ENCODE results near the gene TCHH. TPM values are rescaled to one million over a fixed set of nuclear protein-coding genes. Genes with fewer than 3 reads are reported as not detected.

TCHH gene
- polyA plus RNA-seq, 3 donors, result 0.03 to 0.06 (median 0.03) TPM

GRCh38 chr1:152071123-152071522 lies 44.1 kb downstream of the TCHH start:
- DNase-seq (ENCODE audit: low read depth in 3 of 3, low spot score in 2 of 3), result no peak

- DNase-seq (ENCODE audit: low read depth in 3 of 3, low spot score in 2 of 3), result no peak
Measured at GRCh38 chr1:152067929-152068328, 47.3 kb downstream of the TCHH start.

GRCh38 chr1:152067150-152067549 lies 48.1 kb downstream of the TCHH start:
- DNase-seq (ENCODE audit: low read depth in 3 of 3, low spot score in 2 of 3), result no peak

- DNase-seq (ENCODE audit: low read depth in 3 of 3, low spot score in 2 of 3), result no peak
Measured at GRCh38 chr1:152061952-152062351, 53.3 kb downstream of the TCHH start.

Other genes starting within 250 kb of the TCHH start
- 10 to 100 TPM; 20.9 to 22.1 (median 21.8) TPM for gene THEM4, start 205.9 kb downstream of the TCHH start, polyA plus RNA-seq (ENCODE audit: insufficient read length in 3 of 3)
- 100 to 1,000 TPM; 227 to 239 (median 228) TPM for gene S100A10, start 121.6 kb downstream of the TCHH start, polyA plus RNA-seq (ENCODE audit: insufficient read length in 3 of 3)
- 100 to 1,000 TPM; 231 to 297 (median 273) TPM for gene S100A11, start 78.4 kb downstream of the TCHH start, polyA plus RNA-seq (ENCODE audit: insufficient read length in 3 of 3)
- gene TCHHL1, start 26.4 kb downstream of the TCHH start, polyA plus RNA-seq (ENCODE audit: insufficient read length in 3 of 3), result not detected
- gene RPTN, start 43.8 kb upstream of the TCHH start, polyA plus RNA-seq (ENCODE audit: insufficient read length in 3 of 3), result not detected
- gene HRNR, start 108.7 kb upstream of the TCHH start, polyA plus RNA-seq (ENCODE audit: insufficient read length in 3 of 3), result 1 to 10 TPM in 1 of 3 donors, under 1 TPM in 2; 0.19 to 1.0 (median 0.81) TPM
- 1 to 10 TPM; 2.2 to 4.0 (median 2.2) TPM for gene FLG, start 209.8 kb upstream of the TCHH start, polyA plus RNA-seq (ENCODE audit: insufficient read length in 3 of 3)
- under 1 TPM; 0.03 to 0.14 (median 0.07) TPM for gene FLG2, start 244.6 kb upstream of the TCHH start, polyA plus RNA-seq (ENCODE audit: insufficient read length in 3 of 3)